Activated T-helper 9 cell treated with anti-CD3 and anti-CD28 coated beads, Interleukin-2, amount 50 U/mL, for 16 hours (primary cell): Measurements from ENCODE around the gene RRP12.

Experiments used
- DNase-seq: peaks from one replicate; pipeline ENCODE4 v3.0.0-alpha.2; 2020; ENCODE audit warnings: low read depth

The RRP12 gene

DNA sequence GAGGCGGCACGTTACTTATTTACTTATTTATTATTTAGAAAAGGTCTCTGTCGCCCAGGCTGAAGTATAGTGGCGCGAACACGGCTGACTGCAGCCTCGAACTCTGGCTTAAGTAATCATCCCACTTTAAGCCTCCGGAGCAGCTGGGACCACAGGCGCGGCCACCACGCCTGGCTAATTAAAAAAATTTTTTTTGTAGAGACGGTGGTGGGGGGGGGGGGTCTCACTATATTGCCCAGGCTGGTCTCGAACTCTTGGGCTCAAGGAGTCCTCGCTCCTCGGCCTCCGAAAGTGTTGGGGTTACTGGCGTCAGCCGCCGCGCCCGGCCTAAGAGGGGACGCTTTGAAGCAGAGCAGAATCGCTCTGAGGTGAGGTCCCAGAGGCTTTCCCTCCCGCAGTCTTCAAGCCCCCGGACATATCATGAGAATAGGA lies 65.9 kb downstream of the RRP12 start:
- no peak for DNase-seq

DNA sequence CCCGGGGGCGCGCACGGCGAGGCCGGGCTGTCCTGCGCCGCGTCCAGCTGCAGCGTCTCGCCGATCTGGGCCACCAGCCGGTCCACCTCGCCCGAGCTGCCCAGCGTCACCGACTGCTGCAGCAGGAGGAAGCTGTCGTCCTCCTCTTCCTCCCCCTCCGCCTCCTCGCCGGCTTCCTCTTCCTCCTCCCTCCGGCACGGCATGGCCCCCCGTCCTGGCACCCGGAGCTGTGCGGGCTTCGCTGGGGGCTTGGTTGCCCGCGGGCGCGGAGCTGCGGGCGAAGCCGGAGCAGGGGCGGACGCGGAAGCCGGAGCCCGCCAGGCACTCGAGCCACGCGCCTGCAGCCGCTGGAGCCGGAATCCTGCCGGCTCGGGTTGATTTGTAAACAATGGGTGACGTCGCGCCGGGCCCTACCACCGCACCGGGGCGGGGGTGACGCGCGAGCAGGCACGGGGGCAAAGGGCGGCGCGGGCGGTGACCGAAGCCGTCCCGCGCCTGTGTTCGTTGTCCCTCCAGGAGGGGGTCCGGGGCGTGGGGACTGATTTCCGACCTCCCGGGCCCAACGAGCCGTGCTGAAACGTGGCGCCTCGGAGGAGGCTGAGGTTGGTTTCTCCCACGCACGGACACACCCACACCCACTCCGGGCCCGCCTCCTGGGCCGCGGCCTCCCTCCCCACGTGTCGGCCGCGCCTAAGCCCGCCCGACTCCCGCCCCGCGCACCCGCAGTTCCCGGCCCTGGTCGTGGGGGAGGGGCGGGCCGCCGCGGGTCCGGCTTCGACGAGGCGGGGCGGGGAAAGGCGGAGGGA lies 66.6 kb downstream of the RRP12 start, which contains the start of gene FRAT2:
Gene FRAT2, minus strand, starts transcription at position 360 of the 806 bp plus-strand sequence. Its CDS starts 157 bp downstream, at position 203.
- DNase-seq: peak; percentile 79

DNA sequence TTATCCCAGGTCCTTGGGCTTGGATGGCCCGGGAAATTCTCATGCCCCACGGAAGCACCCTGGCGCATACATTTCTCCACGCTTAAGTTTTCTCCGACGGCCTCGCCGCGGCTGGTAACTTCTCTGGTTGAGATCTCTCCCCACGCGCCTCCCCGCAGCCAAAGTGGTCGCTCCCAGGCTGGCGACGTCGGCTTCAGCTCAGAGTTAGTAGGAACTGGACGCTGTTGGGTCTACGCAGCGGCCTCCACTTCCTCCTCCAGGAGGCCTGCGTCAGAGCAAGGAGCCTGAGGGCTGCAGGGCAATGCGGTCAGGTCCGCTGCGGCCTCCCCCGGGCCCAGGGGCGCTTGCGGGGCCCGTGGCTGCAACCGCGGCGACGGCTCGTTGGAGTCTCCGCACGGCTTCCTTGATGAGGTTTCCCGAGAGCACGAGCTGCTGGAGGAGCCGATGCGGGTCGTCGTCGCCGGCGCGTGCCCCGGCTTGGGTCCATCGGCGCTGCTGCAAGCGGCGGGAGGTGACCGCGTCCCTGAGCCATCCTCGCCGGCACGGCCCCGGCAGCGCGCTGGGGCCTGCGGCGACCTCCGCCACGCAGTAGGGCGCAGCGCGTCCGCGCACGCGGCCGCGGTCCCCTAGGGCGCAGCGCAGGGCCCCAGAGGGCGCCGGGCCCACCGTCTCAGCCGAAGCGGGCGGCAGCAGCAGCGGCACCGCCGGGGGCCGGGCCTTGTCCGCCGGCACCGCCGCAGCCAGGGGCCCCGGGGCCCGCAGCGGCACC lies 67.4 kb downstream of the RRP12 start:
- peak; percentile 5 for DNase-seq

DNA sequence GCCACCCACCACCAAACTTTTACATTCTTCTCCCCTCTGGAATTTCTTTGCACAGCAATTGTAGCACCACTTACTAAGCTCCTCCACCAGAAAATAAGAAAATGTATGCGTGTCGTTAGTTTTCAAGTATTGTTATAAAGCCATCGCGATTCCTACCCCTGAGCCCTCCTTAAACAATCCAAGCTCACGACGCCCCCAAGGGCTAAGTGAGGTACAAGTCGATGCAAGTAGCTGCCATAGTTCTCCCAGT lies 67.9 kb downstream of the RRP12 start:
- DNase-seq: no peak

DNA sequence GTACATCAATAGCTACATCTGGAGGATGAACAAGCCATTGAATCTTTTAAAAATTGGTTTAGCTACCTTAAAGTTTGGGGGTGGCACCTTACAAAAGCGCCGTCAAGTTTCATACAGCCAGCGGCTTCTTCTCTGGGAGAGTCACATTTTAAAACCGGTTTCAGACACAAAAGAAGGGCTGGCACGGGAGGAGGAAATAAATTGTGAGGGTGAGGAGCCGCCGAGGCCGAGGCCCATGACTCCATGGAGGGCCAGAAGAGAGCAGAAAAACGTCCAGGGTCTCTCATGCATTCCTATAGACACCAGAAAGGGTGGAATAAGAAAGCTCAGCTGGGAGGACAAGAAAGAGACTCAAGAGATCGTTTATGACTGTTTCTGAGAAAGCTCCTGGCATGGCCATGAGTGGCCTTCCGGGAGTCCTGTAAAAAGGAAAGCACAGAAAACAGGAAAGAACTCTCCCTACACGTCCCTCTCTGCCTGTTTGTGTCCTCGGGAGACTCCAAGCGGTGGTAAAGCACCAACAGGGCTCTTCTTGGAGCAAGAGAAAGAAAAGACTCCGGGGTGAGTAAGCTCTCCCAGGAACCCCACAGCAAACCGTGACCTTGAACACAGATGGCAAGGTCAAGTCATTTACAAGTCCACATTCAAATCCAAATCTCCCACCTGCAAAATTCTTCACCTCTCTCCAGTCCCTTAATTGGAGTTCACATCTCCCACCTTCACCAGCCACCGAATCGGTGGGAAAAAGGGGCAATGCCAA lies 68.4 kb downstream of the RRP12 start:
- DNase-seq: no peak

DNA sequence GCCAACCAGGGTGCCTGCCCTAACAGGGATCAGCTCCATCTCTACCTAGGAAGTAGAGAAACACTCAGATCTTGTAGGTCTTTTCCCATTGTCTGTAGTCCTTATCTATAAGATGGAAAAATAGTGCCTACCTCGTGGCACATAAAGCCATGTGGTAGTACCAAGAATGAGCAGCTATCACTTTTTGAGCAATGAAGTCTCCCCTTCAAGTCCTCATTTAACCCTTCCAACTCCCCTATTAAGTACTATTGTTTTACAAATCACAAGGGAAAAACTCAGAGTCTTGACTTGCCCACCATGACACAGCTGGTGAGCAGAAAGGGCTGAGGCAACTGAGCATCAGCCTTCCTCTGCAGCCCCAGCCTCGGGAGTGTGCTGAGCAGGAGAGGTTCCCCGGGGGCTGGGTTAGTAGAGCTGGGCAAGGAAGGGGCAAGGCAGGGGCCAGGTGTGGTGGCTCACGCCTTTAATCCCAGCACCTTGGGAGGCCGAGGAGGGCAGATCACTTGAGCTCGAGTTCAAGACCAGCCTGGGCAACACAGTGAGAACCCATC lies 69.9 kb downstream of the RRP12 start:
- DNase-seq: no peak

DNA sequence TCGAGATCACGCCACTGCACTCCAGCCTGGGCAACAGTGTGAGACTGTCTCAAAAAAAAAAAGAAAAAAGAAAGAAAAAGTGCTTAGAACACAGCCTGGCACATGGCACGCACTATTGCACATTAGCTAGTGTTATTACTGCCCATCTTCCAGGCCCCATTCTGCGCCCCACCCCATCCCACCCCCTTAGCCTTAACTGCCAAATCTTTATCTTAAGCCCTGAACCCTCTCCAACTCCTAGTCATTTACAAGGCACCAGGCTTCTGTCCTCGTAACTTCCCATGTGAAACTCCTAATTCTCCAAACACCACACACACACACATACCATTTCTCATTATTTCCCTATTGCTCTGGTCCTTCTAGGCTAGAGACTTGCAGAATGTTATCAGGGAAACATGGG lies 71.4 kb downstream of the RRP12 start:
- no peak for DNase-seq

DNA sequence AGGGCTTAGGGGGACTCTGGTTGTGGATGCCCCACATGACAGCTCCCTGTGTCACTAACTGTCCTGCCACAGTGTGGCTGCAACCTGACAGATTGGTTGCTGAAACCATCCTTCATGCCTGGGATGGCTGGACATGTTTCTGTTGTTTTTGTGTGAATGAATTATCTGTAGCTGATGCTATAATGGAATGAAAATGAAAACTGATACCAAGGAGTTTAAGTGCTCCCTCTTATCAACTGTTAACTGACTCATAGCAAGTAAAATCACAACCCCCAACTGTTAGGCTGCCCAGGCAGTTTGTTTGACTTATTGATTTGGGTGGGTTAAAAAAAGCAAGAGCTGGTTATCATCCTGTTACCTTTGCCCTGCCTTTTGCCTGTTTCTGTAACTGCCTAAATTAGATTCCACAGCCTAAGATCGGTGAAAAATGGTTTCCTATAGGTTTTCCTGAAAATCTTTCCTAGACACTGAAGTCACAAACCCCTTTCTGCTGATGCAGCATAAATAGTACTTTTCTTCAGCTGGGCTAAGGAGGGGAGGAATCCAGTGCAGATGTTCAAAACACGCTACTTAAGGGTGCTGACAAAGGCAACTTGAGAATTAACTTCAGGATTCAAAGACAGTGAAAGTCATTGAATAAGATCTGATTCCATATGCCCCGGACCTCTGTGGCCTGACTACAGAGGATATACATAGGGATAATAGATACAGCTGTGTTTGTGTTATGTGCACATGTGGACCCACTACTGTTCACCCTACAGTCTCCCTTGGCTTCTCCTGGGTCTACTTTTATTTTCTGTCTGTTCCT lies 72.3 kb downstream of the RRP12 start:
- no peak for DNase-seq

DNA sequence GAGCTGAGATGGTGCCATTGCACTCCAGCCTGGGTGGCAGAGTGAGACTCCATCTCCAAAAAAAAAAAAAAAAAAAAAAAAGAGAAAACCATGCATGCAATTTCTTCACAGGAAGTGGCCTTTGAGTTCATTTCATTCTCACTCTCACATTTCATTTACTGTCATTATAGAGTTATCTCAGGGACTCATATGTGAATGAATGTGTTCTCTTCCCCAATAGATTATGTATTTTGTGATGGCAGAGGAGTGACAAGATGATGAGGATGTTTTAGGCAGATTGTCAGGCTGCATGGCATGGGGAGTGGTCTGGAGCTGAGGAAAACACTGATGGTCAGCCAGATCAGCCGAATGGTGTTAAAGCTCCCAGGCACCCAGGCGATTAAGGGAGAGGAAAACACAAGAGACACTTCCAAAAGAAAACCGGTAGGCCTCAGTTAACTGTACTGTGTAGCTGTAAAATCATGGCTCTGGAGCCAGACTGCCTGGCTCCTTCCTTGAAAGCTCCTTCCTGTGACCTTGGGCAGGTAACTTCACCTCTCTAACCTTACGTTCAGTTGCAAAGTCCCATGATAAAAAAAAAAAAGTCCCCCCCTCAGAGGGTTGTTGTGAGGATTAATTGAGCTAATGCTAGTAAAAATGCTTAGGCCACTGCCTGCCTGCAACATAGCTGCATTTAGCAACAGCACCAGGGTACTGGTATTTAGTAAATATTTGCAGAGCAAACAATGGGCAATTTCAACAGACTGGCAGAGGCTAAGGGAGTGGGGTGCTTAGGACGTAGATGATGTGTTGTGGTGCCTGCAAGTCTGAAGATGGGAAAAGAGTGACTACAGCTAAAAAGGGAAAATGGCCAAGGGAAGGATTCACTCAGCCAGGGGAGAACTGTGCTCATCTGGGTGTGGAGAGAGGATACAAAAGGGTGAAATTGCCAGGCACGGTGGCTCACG lies 73.5 kb downstream of the RRP12 start:
- no peak for DNase-seq

DNA sequence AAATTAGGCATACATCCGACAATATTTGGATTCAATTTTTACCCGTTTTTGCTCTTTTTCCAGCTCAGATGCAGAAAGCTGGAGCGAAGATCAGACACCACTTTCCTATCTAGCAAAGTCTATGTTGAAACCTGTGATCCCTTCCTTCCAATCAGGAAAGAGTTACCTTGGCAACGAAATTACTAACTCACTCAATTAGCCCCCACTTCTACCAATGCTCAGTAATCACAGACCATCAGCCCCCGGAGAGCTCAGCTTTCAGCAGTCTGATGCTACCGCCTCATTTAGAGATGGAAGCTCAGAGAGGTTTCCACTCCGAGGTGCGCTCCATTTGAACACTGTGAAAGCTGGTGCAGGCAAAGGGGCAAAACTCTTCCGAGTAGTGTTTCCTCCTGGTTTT lies 75.4 kb downstream of the RRP12 start:
- no peak for DNase-seq

DNA sequence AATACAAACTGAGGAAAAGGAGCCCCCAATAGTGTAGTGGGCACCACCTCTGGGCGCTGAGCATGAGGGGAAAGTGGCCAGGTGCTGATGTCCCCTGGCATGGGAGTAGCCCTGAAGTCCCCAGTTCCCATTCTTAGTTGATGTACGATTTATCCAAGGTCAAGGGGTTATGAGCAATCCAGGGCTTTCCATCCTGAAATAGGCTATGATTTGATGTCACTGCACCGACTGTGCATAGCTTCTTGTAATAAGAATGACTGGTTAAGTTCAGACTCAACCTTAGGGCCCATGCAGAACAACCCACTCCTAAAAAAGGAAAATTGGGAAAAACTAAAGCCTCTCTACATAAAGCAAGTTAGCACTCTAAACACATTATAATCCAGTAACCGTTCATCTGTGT lies 77.6 kb downstream of the RRP12 start:
- no peak for DNase-seq

DNA sequence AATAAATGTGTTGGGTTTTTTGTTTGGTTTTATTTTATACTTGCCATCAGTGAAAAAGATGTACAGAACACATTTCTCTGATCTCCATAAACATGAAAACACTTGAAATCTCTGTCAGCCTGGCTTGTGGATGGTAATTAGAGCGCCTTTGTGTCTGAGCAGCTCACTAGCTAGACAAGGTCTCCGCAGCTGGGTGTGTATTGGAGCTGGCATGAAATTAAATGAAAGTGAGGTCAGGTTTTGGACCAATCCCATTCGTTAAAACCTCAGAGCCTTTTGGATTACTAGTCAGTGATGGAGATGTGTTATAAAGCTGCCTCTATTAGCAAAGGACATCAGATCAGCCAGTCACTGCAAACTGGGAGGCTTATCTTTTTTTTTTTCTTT lies 79.3 kb downstream of the RRP12 start:
- DNase-seq: no peak

DNA sequence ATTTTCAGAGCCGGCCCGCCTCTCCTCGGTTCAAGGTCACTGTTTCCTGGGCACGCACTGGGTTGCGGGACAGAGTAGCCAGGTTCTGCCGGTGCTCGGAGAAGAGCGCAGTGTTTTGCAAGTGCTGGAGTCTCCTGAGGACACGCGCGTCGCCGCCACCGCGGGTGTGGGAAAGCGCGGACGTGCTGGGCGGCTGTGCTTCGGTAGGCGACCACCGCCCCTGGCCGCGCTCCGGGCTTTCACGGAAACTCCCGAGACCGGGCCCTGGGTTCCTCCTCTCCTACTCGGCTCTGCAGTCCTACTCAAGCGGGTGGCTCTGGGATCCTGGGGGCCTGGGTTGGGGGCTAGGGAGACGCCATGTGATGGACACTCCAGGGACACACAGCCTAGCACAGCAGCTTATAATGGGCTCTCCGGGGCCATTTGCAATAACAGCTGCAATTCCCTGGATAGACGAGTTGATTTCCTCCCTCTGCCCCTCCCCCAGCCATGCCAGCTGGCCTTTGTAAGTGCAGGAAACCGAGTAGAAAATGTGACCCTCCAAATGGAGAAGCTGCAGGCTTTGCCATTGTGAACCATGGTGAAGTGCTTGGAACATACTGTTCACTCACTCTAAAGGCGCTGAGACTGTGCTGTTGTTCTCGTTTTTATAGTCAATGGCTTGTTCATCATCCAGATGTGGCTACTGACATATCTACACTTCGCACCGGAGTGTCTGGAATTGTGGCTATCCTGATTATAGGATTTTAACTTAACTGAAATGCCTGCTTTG lies 79.9 kb downstream of the RRP12 start:
- DNase-seq: no peak

DNA sequence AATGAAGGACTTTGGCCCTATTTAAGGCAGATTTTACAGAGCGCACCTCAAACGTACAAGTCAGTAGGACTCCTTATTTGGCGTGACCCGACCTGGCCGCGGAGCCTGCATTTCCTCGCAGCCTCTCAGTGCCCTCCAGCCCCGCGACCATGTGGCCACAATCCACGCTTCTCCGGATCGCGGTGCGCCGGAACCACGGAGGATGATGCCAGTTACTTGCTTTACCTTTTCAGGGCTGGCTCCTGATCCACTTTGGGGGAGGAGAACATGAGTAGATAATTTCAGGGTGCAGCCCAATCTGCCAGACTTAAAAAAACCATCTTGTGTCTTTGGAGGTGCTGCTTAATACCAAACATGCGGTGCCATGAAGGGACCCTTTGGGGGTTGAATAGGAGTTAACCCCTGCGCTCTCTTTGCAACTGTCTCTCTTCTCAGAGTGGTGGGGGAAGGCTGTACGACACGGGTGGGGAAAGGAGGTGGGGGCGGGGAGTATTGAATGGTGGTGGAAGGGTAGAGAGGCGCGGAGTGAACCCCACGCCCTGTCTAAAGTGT lies 80.6 kb downstream of the RRP12 start:
- DNase-seq: no peak

DNA sequence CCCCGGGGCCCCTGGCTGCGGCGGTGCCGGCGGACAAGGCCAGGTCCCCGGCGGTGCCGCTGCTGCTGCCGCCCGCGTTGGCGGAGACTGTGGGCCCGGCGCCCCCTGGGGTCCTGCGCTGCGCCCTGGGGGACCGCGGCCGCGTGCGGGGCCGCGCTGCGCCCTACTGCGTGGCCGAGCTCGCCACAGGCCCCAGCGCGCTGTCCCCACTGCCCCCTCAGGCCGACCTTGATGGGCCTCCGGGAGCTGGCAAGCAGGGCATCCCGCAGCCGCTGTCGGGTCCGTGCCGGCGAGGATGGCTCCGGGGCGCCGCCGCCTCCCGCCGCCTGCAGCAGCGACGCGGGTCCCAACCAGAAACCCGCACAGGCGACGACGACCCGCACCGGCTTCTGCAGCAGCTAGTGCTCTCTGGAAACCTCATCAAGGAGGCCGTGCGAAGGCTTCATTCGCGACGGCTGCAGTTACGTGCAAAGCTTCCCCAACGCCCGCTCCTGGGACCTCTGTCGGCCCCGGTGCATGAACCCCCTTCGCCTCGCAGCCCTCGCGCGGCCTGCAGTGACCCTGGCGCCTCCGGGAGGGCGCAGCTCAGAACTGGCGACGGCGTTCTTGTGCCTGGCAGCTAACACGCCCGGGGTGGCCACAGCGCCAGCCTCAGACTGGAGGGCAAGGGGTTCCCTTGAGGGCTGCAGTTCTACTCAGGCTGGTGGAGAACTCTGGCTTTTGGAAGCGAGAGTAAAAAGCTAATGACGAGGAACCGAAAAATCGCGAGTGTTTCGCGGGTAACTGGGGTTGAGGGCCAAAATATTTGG lies 81.3 kb downstream of the RRP12 start:
- DNase-seq: peak; percentile 50

DNA sequence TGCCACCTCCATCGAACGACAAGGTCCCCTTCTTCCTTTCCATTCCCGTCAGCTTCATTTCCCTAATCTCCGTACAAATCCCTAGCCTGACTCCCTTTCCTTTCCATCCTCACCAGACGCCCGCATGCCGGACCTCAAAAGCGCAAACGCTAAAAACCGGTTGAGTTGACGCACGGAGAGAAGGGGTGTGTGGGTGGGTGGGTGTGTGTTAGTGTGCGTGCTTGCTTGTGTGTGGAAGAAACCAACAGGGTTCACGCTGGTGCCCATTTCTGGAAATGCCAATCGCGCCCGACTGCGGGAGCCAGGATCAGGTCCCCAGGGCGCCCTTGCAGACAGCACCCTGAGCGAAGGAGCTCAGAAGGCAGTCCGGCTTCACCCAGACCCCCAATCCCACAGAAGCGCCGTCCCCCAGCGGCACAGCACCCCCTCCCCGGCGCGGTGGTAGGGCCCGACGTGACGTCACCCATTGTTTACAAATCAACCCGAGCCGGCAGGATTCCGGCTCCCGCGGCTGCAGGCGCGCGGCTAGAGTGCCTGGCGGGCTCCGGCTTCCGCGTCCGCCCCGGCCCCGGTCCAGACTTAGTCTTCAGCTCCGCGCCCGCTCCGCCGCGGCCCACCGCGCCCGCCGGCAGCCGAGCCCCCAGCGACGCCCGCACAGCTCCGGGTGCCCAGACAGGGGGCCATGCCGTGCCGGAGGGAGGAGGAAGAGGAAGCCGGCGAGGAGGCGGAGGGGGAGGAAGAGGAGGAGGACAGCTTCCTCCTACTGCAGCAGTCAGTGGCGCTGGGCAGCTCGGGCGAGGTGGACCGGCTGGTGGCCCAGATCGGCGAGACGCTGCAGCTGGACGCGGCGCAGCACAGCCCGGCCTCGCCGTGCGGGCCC lies 82.1 kb downstream of the RRP12 start, which contains the start of gene FRAT1:
Gene FRAT1, plus strand, starts transcription at position 500 of the 880 bp plus-strand sequence. Its CDS starts 183 bp downstream, at position 683.
- peak; percentile 80 for DNase-seq

DNA sequence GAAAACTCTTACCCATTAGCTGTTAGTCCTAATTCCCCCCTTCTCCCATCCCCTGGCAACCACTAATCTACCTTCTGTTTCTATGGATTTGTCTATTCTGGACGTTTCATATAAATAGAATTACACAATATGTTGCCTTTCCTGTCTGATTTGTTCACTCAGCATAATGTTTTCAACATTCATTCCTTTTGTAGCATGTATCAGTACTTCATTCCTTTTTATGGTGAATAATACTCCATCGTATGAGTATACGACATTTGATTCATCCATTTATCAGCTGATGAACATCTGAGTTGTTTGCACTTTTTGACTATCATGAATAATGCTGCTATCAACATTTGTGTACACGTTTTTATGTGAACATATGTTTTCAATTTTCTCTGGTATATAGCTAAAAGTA lies 86.5 kb downstream of the RRP12 start:
- no peak for DNase-seq
